GM19467 (cell line): ENCODE data around the gene CD72.
A peak's percentile ranks its signal among the peaks of the same experiment; 100 is the strongest.
"Not testable (repeated sequence)": the region's sequence is repeated elsewhere in the genome, so short reads cannot be mapped to it uniquely, and the experiment has no call there.

Source experiments
- ATAC-seq: cut with Tn5 transposase; IDR thresholded peaks from one replicate; pipeline ENCODE4 v1.9.1; 2021; ENCODE audit warnings: mild to moderate bottlenecking, moderate library complexity; ENCODE audit not compliant: unreplicated experiment

CD72 gene

GRCh38 chr9:35618854-35619799 is 914 bp upstream of the CD72 start:
- ATAC-seq = peak; percentile 42

DNA sequence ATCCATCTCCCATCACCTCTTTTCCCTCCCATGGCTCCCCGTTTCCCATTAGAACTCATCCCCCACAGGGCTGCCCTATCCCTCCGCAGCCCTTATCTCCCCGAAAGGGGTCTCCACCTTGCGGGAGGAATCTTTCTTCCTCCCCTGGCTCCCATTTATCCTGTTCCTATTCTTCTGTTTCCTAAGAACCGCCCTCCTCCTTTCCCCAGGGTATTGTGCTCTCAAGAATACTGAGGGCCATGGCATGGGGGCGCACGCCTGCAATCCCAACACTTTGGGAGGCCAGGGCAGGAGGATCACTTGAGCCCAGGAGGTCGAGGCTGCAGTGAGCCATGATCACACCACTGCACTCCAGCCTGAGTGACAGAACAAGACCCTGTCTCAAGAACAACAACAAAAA is 665 bp downstream of the CD72 start:
- ATAC-seq = no peak

GRCh38 chr9:35616681-35617459 is 1.3 kb downstream of the CD72 start:
- peak; percentile 38 for ATAC-seq

DNA sequence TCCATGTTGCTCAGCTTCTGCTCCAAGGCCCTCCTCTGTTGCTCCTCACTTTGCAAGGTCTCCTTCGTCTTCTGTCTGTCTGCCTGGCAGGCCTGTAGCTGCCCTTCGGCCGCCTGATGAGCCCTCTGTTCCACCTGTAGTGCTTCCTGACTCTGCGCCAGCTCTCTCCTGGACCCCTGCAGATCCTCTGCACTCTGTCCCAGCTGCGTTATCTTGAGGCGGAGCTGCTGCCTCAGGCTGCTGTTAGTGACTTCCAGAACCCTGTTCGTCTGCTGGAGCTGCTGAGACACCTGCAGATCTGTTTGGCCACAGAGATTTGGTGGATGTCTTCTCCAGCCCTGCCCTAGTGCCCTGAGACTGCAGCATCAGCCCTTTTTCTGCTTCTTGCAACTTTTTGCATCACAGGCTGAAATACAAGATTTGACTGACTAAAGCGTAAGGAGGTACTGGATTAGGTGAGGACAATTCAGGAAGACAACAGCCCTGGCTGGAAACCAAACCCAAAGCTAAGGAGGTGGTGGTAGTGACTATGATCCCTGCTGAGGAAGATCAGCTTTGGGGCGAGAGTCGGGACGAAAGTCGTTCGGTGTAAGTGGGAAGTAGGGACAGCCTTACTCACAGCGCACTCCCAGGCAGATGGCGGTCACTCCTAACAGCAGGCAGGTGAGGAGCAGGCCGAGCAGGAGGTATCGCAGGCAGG is 2.1 kb downstream of the CD72 start:
- ATAC-seq = no peak

DNA sequence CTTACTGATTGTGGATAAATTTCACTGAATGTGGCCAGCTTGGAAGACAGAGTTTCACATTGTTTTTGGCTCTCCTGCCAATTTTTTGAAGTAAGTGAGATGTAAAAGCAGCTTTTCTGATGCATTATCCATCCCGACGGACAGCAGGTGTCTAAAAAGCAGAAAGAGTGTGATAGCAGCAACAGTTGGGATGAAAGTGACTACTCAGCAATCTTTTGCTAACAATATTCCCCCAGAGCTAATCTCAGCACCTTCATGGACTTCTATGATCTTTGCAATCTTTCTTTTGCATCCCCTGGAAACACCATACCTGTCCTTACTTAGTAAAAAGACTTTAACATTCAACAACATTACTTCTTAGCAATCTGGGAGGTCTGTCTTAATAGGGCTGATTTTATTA is 5.4 kb downstream of the CD72 start:
- ATAC-seq = no peak

GRCh38 chr9:35612066-35612465 is 6.1 kb downstream of the CD72 start:
- not testable (repeated sequence) for ATAC-seq

GRCh38 chr9:35611230-35611797 is 6.9 kb downstream of the CD72 start:
- no peak for ATAC-seq

DNA sequence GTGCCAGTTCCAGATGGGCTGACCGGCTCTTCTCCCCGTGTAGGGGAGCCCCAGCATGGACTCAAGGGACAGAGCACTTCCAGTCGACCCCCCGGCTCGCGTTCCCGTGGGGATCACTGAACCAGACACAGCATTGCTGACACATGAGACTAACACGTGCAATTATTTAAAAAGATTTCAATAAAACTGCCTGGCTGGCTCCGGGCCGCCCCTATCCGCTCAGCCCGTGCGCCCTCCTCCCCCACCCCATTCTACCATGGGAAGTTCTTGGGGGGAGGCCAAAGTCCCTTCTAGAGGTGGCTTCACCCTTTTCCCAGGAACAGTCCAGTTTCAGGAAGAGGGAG is 8.4 kb downstream of the CD72 start:
- ATAC-seq = no peak

DNA sequence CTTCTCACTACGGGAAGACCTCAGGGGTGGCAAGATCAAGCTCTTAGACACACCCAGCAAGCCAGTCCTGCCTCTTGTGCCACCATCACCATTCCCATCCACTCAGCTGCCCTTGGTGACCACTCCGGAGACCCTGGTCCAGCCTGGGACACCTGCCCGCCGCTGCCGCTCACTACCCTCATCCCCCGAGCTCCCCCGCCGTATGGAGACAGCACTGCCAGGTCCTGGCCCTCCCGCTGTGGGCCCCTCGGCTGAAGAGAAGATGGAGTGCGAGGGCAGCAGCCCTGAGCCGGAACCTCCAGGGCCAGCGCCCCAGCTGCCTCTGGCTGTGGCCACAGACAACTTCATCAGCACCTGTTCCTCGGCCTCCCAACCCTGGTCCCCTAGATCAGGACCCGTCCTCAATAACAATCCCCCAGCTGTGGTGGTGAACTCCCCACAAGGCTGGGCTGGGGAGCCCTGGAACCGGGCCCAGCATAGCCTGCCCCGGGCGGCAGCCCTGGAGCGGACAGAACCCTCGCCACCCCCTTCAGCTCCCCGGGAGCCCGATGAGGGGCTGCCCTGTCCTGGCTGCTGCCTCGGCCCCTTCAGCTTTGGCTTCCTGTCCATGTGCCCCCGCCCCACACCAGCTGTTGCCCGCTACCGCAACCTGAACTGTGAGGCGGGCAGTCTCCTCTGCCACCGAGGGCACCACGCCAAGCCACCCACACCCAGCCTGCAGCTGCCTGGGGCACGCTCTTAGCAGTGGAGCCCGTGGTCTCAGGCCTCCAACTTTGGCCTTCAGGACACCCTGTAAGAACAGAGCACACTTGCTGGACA is 9.0 kb downstream of the CD72 start:
- ATAC-seq = no peak

DNA sequence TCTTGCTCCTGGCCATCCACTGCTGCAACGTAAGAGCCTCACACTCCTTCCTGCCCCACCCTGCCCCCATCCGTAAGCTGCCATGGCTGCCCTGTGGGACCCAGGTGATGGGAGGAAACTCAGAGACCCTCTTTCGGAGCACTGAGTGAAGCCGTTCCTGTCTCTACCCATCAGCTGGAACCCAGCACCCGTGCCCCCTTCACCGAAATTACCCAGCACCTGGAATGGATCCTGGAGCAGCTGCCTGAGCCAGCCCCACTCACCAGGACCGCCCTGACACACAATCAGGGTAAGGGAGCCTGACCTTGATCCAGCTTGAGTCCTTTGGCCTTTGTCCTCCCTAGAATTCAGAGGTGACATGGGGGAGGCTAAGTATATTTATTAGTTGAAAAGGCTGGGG is 10.0 kb downstream of the CD72 start:
- no peak for ATAC-seq

DNA sequence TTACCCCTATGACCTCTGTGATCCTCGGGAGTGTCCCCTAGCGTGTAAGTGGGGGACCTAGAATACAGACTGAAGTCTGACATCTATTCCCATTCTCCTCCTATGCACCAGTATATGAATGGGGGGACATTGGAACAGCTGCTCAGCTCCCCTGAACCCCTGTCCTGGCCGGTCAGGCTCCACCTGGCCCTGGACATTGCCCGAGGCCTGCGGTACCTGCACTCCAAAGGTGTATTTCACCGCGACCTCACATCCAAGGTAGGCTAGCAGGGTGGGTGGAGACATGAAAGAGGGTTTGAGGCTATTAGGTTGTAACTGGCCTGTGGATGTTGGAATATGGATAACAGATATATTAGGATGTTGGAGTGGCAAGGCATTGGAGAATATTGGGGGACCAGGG is 11.5 kb downstream of the CD72 start:
- no peak for ATAC-seq

DNA sequence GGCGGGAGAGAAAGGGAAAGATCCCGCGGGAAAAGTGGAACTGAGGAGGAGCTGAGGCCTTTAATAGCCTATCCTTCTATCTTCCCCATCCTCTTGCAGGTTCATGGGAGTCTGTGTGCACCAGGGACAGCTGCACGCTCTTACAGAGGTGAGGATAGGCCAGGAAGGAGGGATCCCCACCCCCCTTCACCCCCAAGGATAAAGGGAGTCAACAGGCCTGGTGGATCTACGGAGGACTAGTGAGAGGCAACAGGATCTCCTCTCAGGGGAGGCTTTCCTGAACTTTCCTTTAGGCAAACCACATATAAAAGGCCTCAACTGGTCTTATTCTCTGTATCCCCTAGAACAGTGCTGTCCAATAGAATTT is 12.1 kb downstream of the CD72 start:
- no peak for ATAC-seq

- peak; percentile 10 for ATAC-seq
Measured at GRCh38 chr9:35605351-35606137, 12.7 kb downstream of the CD72 start.

- ATAC-seq = peak; percentile 41
Measured at GRCh38 chr9:35604578-35605350, 13.4 kb downstream of the CD72 start, which contains the start of gene TESK1. TSS of gene TESK1 (plus strand) at chr9:35605262. CDS start at chr9:35605620, 358 bp downstream.

DNA sequence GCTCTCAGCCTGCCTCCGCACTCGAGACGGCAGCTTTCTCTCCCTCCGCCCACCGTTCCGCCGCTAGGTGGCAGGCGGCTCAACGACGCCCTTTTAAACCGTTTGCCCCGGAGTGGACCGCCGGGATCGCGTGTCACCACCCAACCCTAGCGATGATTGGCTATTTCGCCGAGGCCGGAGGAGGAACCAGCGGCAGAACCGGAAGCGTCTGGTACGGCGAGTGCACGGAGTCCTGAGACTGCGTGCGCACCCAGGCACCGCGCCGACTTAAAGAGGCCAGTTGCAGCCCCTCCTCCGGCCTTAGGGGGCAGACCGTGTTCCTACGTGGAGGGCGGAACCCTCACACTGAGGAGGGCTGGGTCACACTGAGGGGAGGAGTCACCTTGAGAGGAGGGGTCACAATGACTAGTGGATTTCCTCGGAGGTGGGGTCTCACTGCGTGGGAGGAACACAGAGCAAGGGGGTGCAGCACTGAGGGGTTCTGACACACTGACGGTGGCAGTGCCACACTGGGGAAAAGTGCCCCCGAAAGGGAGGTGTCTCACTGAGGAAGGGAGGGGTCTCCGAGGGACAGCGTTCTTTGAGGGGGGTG is 14.1 kb downstream of the CD72 start:
- peak; percentile 86 for ATAC-seq

DNA sequence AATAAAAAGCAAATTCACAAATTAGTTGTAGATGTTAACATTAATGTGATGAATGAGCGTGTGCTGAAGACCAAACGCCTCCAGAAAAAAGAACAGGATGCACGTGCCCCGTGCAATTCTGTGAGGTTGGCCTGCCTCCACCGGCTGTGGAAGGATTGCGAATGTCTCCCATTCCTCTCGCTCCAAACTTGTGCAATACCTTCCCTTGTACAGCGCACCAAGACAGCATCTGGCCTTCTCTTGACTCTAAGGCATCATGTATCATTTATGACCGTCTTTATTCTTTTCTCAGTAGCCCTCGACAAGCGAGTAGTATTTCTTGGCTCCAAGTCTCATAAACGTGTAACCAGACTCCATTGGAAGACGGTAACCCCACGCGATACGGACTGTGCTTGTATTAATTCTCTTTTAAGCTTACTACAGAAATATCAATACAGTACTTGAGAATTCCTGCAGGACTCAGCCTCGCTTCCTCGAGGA is 14.7 kb downstream of the CD72 start:
- no peak for ATAC-seq

DNA sequence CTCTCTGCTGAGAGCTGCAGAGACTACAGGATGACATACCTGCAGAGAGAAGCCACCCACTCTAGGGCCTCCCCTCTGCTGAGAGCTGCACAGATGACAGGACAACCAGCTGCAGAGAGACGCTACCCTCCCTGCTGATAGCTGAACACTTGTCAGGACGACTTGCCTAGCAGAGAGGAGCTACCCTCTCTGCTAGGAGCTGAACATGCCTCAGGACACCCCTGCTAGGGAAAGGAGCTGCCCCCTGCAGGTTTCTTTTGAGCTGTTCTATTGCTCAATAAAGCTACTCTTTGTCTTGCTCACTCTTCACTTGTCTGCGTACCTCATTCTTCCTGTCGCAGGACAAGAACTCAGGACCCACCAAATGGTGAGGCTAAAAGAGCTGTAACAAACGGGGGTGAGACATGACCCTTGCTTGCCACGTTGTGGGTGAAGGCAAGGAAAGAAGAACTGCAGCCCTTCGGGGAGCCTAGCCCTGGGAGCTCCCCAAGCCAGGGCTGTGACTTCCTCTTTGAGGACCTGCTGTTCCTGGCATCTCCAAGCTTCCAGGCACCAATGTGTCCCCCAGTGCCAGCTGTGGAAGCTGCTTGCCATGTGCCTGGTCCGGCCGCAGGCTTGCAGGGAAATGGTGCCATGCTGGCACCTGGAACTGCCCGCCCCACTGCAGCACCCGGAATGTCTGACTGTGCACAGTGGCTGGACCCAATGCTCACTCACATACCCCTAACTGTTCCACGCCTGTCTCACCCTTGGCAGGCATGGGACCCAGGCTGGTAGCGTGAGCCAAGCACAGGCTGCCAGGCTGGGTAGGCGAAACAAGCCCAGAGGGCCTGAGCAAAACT is 18.2 kb downstream of the CD72 start:
- no peak for ATAC-seq
